ENCODE results near the gene LRFN2.

Gene LRFN2

DNA sequence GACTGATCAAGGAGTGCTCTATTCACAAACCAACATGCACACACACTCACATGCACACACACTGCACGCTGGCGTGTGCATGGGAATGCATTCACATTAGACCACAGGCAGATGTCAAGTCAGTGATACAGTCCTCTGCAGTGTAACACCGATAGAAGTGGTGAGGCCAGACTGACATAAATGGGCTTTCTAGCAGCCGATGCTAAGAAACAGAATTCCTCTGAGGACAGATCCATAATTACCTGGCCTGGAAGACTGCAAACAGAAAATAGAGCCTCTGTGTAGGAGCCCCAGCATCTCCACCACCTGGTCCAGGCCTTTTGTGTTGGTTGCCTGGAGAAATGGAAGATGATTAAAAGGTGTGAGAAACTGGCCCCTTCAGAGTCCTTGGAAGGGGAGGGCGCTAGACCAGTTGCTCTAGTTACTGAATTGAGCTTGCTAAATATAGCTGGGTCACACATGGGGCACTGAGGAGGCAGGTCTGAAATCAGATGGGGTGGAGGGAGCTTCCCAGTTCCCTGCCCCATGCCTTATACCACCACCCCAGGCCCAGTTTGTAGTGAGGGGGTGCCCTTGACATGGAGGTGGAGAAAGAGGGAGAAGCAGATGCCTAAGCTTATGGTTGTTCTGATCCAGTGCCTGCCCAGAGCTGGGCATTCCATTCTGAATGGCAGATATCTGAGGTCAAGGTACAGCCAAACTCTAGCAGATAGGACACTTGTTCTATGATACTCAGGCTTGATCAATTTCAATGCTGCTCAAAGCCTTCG is 233.8 kb downstream of the LRFN2 start:
- TF ChIP-seq CTCF (IDR thresholded peaks at IDR 0.05; ENCODE audit: extremely low read depth, missing control alignments) = no peak
- no peak for DNase-seq (ENCODE audit: low spot score)

DNA sequence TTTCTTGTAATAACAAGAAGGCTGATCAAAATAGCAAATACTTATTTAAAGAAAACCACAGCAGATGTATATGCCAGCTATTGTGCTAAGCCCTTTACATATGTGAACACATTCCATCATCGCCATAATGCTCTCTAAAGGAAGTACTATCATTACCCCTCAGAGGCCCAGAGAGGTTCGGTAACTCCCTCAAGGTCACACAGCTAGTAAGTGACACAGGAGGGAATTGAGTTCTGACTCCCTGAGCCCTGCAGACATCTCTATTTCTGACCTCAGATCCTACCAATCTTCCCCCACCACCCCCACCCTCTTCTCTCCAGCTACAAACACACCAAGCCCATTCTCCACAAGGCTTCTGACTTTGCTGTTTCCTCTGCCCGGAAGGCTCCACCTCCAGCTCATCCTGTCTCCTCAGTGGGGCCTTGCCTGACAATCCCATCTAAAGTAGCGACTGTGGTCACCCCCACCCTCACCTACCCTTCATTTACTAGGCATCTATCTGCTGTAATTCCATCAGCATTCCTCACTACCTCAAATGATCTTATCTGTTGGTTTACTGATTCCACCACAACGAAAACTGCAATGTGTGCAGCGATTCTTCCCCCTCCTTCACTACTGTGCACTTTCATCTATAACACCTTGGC is 234.5 kb downstream of the LRFN2 start:
- DNase-seq (ENCODE audit: low spot score) = no peak

GRCh38 chr6:40352006-40352405 is 235.2 kb downstream of the LRFN2 start:
- TF ChIP-seq CTCF (IDR thresholded peaks at IDR 0.05; ENCODE audit: extremely low read depth, missing control alignments) = no peak
- DNase-seq (ENCODE audit: low spot score) = no peak

More for the DNA sequence above, 234.5 kb downstream of the LRFN2 start:
- TF ChIP-seq CTCF (IDR thresholded peaks at IDR 0.05; ENCODE audit: extremely low read depth, missing control alignments) = no peak

GRCh38 chr6:40350747-40351217 is 236.4 kb downstream of the LRFN2 start:
- no peak for DNase-seq (ENCODE audit: low spot score)
- no peak for TF ChIP-seq CTCF (IDR thresholded peaks at IDR 0.05; ENCODE audit: extremely low read depth, missing control alignments)

DNA sequence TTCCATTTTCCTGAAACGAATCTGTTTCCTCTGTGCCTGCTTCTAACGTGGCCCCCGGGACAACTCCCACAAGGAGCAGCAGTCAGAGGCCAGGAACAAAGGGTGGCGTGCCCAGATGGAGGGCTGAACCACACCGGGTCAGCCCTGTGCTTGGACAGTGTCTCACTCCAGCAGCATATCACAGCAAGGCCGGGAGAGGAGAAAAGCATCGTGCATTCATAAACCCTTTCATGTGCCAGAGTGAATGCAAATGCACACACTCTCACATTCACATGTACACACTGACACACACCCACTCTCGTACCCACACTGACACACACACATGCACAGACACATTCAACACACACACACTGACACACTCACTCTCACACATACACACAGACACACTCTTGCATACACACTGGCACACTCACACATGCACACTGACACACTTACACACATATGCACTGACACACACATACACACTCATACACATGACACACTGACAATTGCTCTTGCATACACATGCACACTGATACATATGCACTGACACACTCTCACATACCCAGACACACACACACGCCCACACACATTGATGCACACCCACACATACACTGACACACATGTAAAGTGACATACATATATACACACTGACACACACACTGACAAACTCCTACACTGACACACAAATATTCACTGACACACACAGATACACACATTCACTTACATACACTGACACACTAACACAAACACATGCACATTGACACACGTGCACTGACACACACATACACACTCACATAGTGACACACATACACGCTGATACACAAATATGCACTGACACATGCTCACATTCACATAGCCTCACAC is 237.0 kb downstream of the LRFN2 start:
- no peak for TF ChIP-seq CTCF (IDR thresholded peaks at IDR 0.05; ENCODE audit: extremely low read depth, missing control alignments)
- DNase-seq (ENCODE audit: low spot score) = no peak

GRCh38 chr6:40349123-40349900 is 237.9 kb downstream of the LRFN2 start:
- no peak for DNase-seq (ENCODE audit: low spot score)
- no peak for TF ChIP-seq CTCF (IDR thresholded peaks at IDR 0.05; ENCODE audit: extremely low read depth, missing control alignments)

Measured in GM20000 (cell line).